ENCODE data around the gene IQGAP3.
"Not testable (repeated sequence)": the region's sequence is repeated elsewhere in the genome, so short reads cannot be mapped to it uniquely, and the experiment has no call there.

The IQGAP3 gene

GRCh38 chr1:156590326-156591180 is 18.2 kb upstream of the IQGAP3 start:
- Mint-ChIP-seq H3K9me3 (no peaks in the 10 kb centered on the region), H3K4me3 (peak overlapping the region; percentile 84), H3K4me1 (ENCODE audit: low read depth) (peaks cover 16% of the 10 kb centered on the region), H3K36me3 (ENCODE audit: low read depth) (peaks cover 15% of the 10 kb centered on the region), H3K27me3 (ENCODE audit: low read depth) (no peaks in the 10 kb centered on the region), H3K27ac (no peak overlapping the region)
- no peak for DNase-seq (ENCODE audit: low spot score)

GRCh38 chr1:156589546-156589945 is 17.2 kb upstream of the IQGAP3 start:
- Mint-ChIP-seq H3K27me3 (ENCODE audit: low read depth) (no peaks in the 10 kb centered on the region), H3K27ac (no peak overlapping the region), H3K4me1 (ENCODE audit: low read depth) (peaks cover 16% of the 10 kb centered on the region), H3K9me3 (no peaks in the 10 kb centered on the region), H3K4me3 (no peak overlapping the region), H3K36me3 (ENCODE audit: low read depth) (peaks cover 6% of the 10 kb centered on the region)
- DNase-seq (ENCODE audit: low spot score) = no peak

GRCh38 chr1:156587927-156588326 is 15.6 kb upstream of the IQGAP3 start:
- not testable (repeated sequence) for DNase-seq (ENCODE audit: low spot score); H3K27me3 Mint-ChIP-seq (ENCODE audit: low read depth); H3K36me3 Mint-ChIP-seq (ENCODE audit: low read depth); H3K9me3 Mint-ChIP-seq; H3K27ac Mint-ChIP-seq; H3K4me3 Mint-ChIP-seq
- H3K4me1 Mint-ChIP-seq (ENCODE audit: low read depth) = peaks cover 20% of the 10 kb centered on the region

GRCh38 chr1:156586892-156587477 is 14.6 kb upstream of the IQGAP3 start:
- Mint-ChIP-seq H3K4me3 (no peak overlapping the region), H3K27ac (no peak overlapping the region), H3K27me3 (ENCODE audit: low read depth) (no peaks in the 10 kb centered on the region), H3K4me1 (ENCODE audit: low read depth) (peaks cover 16% of the 10 kb centered on the region), H3K36me3 (ENCODE audit: low read depth) (no peaks in the 10 kb centered on the region), H3K9me3 (no peaks in the 10 kb centered on the region)
- no peak for DNase-seq (ENCODE audit: low spot score)

- Mint-ChIP-seq H3K36me3 (ENCODE audit: low read depth) (no peaks in the 10 kb centered on the region), H3K4me3 (no peak overlapping the region), H3K4me1 (ENCODE audit: low read depth) (peaks cover 15% of the 10 kb centered on the region), H3K27me3 (ENCODE audit: low read depth) (no peaks in the 10 kb centered on the region), H3K27ac (no peak overlapping the region), H3K9me3 (no peaks in the 10 kb centered on the region)
- DNase-seq (ENCODE audit: low spot score) = no peak
Measured at GRCh38 chr1:156586323-156586722, 14.0 kb upstream of the IQGAP3 start.

- no peaks in the 10 kb centered on the region for H3K9me3 Mint-ChIP-seq
- no peak overlapping the region for H3K27ac Mint-ChIP-seq
- no peak overlapping the region for H3K4me3 Mint-ChIP-seq
- no peaks in the 10 kb centered on the region for H3K27me3 Mint-ChIP-seq (ENCODE audit: low read depth)
- H3K36me3 Mint-ChIP-seq (ENCODE audit: low read depth) = no peaks in the 10 kb centered on the region
- DNase-seq (ENCODE audit: low spot score) = no peak
- H3K4me1 Mint-ChIP-seq (ENCODE audit: low read depth) = peaks cover 8% of the 10 kb centered on the region
Measured at GRCh38 chr1:156584813-156585212, 12.4 kb upstream of the IQGAP3 start.

- no peaks in the 10 kb centered on the region for H3K27me3 Mint-ChIP-seq (ENCODE audit: low read depth)
- H3K4me1 Mint-ChIP-seq (ENCODE audit: low read depth) = peaks cover 8% of the 10 kb centered on the region
- no peak overlapping the region for H3K27ac Mint-ChIP-seq
- no peak overlapping the region for H3K4me3 Mint-ChIP-seq
- H3K36me3 Mint-ChIP-seq (ENCODE audit: low read depth) = no peaks in the 10 kb centered on the region
- peak; percentile 50 for DNase-seq (ENCODE audit: low spot score)
- H3K9me3 Mint-ChIP-seq = no peaks in the 10 kb centered on the region
Measured at GRCh38 chr1:156583821-156584622, 11.7 kb upstream of the IQGAP3 start.

GRCh38 chr1:156582388-156583017 is 10.1 kb upstream of the IQGAP3 start:
- DNase-seq (ENCODE audit: low spot score) = no peak
- peaks cover 10% of the 10 kb centered on the region for H3K4me1 Mint-ChIP-seq (ENCODE audit: low read depth)
- no peaks in the 10 kb centered on the region for H3K9me3 Mint-ChIP-seq
- H3K27me3 Mint-ChIP-seq (ENCODE audit: low read depth) = peaks cover 2% of the 10 kb centered on the region
- H3K4me3 Mint-ChIP-seq = peak overlapping the region; percentile 48
- H3K36me3 Mint-ChIP-seq (ENCODE audit: low read depth) = no peaks in the 10 kb centered on the region
- peak overlapping the region; percentile 58 for H3K27ac Mint-ChIP-seq

- Mint-ChIP-seq H3K9me3 (no peaks in the 10 kb centered on the region), H3K4me3 (peak overlapping the region; percentile 48), H3K27me3 (ENCODE audit: low read depth) (peaks cover 2% of the 10 kb centered on the region), H3K27ac (peak overlapping the region; percentile 64), H3K4me1 (ENCODE audit: low read depth) (peaks cover 10% of the 10 kb centered on the region), H3K36me3 (ENCODE audit: low read depth) (no peaks in the 10 kb centered on the region)
- DNase-seq (ENCODE audit: low spot score) = no peak
Measured at GRCh38 chr1:156581661-156582387, 9.5 kb upstream of the IQGAP3 start.

- no peak for DNase-seq (ENCODE audit: low spot score)
- H3K36me3 Mint-ChIP-seq (ENCODE audit: low read depth) = no peaks in the 10 kb centered on the region
- H3K27me3 Mint-ChIP-seq (ENCODE audit: low read depth) = peaks cover 6% of the 10 kb centered on the region
- peaks cover 10% of the 10 kb centered on the region for H3K4me1 Mint-ChIP-seq (ENCODE audit: low read depth)
- H3K9me3 Mint-ChIP-seq = no peaks in the 10 kb centered on the region
- H3K27ac Mint-ChIP-seq = no peak within 1 kb of the TSS
- no peak within 1 kb of the TSS for H3K4me3 Mint-ChIP-seq
Measured at GRCh38 chr1:156579472-156579871, 7.1 kb upstream of the IQGAP3 start, which contains the start of gene TTC24. TTC24 (plus strand) TSS chr1:156579723; CDS start chr1:156581365, 1,642 bp downstream.

GRCh38 chr1:156578055-156578454 is 5.7 kb upstream of the IQGAP3 start:
- H3K27me3 Mint-ChIP-seq (ENCODE audit: low read depth) = peaks cover 15% of the 10 kb centered on the region
- H3K4me3 Mint-ChIP-seq = no peak overlapping the region
- H3K4me1 Mint-ChIP-seq (ENCODE audit: low read depth) = peaks cover 6% of the 10 kb centered on the region
- H3K9me3 Mint-ChIP-seq = no peaks in the 10 kb centered on the region
- DNase-seq (ENCODE audit: low spot score) = no peak
- peak overlapping the region; percentile 28 for H3K27ac Mint-ChIP-seq
- no peaks in the 10 kb centered on the region for H3K36me3 Mint-ChIP-seq (ENCODE audit: low read depth)

GRCh38 chr1:156577550-156577949 is 5.2 kb upstream of the IQGAP3 start:
- DNase-seq (ENCODE audit: low spot score) = no peak
- Mint-ChIP-seq H3K27ac (no peak overlapping the region), H3K27me3 (ENCODE audit: low read depth) (peaks cover 19% of the 10 kb centered on the region), H3K36me3 (ENCODE audit: low read depth) (no peaks in the 10 kb centered on the region), H3K4me1 (ENCODE audit: low read depth) (peaks cover 11% of the 10 kb centered on the region), H3K4me3 (no peak overlapping the region), H3K9me3 (no peaks in the 10 kb centered on the region)

- Mint-ChIP-seq H3K4me3 (no peak overlapping the region), H3K27me3 (ENCODE audit: low read depth) (peaks cover 19% of the 10 kb centered on the region), H3K9me3 (no peaks in the 10 kb centered on the region), H3K27ac (no peak overlapping the region), H3K4me1 (ENCODE audit: low read depth) (peaks cover 23% of the 10 kb centered on the region), H3K36me3 (ENCODE audit: low read depth) (peaks cover 6% of the 10 kb centered on the region)
- DNase-seq (ENCODE audit: low spot score) = no peak
Measured at GRCh38 chr1:156574039-156574633, 1.8 kb upstream of the IQGAP3 start.
